MM.1S (cell line): ENCODE measurements around the gene EXD2.

Experiments used
- CTCF ChIP-seq: fragments of 300-600 bp; sonication (generic); IDR thresholded peaks from 2 replicates; pipeline ENCODE4 v1.5.1; 2016; ENCODE audit warnings: antibody characterized with exemption, low read length, mixed read lengths
- EZH2 ChIP-seq: fragments of 300-600 bp; sonication (generic); optimal IDR thresholded peaks from 2 replicates; pipeline ENCODE3; 2017; ENCODE audit warnings: low read depth, mild to moderate bottlenecking, antibody characterized with exemption, low read length, mixed read lengths
- EZH2phosphoT487 ChIP-seq: fragments of 300-600 bp; sonication (generic); IDR thresholded peaks from 2 replicates; pipeline ENCODE4 v1.6.1; 2018; ENCODE audit warnings: antibody characterized with exemption, low read length

- TF ChIP-seq CTCF (no peak), EZH2 (no peak), EZH2phosphoT487 (no peak)
These were observed 41.1 kb downstream of the EXD2 start for GRCh38 chr14:69232388-69232787.
